GM12873 (cell line): Measurements from ENCODE around the gene USP34.

Experiments used
- TF ChIP-seq, protein P1 (sequence below): IDR thresholded peaks from 2 replicates; pipeline ENCODE4 v1.5.1; 2012; ENCODE audit warnings: low read depth, mild to moderate bottlenecking, moderate library complexity, low read length, control low read depth; ENCODE audit not compliant: insufficient read depth; ENCODE audit errors: missing control alignments

USP34 gene

DNA sequence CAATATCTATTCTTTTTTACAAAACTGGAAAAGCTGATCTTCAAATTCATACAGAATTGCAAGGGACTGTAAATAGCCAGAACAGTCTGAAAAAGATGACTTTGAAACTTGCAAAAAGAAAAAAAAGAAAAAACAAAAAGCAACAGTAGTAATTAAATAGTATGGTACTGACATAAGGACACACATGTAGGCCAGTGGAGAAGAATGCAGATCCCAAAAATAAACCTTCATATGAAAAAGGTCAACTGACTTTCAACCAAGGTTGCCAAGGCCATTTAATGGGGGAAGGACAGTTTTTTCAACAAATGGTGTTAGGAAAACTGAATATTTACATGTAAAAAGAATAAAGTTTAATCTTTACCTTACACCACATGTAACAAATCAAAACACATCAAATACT lies 111.8 kb downstream of the USP34 start:
- TF ChIP-seq, protein P1, sequence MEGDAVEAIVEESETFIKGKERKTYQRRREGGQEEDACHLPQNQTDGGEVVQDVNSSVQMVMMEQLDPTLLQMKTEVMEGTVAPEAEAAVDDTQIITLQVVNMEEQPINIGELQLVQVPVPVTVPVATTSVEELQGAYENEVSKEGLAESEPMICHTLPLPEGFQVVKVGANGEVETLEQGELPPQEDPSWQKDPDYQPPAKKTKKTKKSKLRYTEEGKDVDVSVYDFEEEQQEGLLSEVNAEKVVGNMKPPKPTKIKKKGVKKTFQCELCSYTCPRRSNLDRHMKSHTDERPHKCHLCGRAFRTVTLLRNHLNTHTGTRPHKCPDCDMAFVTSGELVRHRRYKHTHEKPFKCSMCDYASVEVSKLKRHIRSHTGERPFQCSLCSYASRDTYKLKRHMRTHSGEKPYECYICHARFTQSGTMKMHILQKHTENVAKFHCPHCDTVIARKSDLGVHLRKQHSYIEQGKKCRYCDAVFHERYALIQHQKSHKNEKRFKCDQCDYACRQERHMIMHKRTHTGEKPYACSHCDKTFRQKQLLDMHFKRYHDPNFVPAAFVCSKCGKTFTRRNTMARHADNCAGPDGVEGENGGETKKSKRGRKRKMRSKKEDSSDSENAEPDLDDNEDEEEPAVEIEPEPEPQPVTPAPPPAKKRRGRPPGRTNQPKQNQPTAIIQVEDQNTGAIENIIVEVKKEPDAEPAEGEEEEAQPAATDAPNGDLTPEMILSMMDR, result no peak

DNA sequence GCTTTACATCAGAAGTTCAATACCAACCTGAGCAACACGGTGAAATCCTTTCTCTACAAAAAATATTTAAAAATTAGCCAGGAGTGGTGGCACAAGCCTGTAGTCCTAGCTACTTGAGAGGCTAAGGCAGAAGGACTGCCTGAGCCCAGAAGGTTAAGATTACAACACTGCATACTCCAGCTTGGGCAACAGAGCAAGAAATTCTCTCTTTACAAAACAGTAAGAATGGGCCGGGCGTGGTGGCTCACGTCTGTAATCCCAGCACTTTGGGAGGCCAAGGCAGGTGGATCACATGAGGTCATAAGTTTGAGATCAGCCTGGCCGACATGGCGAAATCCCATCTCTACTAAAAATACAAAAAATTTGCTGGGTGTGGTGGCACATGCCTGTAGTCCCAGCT lies 113.2 kb downstream of the USP34 start:
- TF ChIP-seq, protein P1, result no peak

DNA sequence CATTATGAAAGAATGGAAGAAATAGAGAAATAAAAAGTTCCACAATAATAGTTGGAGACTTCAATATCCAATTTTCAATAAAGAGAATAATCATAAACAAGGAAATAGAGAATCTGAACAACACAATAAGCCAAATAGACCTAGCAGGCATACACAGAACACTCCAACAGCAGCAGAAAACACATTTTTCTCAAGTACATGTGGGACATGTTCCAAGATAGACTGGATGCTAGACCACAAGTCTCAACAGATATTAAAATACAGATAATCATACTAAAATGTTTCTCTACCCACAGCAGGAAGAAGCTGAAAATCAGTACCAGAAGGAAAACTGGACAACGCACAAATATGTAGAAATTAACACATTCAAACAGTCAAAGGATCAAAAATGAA lies 113.9 kb downstream of the USP34 start:
- TF ChIP-seq, protein P1, result no peak

DNA sequence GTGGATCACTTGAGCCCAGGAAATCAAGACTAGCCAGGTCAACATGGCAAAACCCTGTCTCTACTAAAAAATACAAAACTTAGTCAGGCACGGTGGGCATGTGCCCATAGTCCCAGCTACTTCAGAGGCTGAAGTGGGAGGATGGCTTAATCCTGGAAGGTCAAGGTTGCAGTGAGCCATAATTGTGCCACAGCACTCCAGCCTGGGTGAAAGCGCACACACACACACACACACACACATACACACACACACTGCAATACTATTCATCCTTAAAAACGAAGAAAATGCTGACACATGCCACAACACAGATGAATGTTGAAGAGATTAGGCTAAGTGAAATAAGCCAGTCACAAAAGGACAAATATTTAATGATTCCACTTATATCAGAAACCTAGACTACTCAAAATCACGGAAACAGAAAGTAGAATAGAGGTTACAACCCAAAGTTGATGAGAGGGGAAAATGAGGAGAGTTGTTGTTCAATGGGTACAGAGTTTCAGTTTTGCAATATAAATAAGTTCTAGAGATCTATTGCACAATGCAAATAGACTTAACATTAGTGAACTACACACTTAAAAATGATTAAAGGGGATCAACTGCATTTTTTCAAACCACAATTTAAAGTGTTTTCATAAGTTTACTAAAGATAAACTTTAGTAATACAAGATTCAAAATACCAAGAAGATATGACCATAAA lies 114.5 kb downstream of the USP34 start:
- TF ChIP-seq, protein P1, result no peak

DNA sequence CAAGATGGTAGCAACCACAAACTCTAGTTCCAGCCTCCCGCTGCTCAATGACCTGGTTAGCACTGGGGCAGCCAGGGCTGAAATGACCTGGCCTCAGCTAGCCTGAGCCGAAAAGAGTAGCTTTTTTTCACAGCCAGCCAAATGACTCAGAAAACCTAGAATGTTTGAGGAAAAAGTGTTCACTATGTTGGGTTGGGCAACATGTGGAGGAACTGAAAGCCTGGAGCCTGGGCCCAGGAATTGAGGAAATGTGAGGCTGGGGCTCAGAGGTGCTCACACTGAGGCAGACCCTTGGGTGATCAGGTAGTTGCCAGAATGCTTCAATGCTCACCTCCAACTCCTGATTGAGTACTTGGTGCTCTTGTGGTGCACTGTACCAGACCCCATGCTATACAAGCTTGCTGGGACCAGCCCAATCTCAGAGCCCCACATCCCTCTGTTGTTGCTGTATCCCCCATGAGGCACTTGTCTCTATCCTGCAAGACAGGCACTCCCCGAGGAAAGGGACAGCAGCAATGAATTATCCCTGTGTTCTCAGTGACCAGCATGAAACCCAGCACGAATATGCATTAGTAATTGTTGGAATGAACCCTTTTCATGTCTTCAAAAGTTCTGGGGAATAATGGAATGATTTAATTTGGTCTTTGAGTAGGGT lies 116.2 kb downstream of the USP34 start:
- TF ChIP-seq, protein P1, result no peak

DNA sequence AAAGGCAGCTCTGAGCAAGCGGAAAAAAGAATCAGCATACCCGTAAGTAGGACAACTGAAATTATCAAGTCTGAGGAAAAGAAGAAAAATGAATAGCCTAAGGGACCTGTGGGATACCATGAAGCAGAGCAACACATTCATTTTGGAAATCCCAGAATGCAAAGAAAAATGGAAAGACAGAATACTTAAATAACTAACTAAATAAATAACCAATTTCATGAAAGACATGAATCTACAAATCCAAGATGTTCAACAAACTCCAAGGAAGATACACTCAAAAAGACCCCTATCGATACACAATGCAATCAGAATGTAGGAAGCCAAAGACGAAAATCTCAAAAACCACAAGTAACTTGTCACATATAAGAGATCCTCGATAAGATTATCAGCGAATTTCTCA lies 117.0 kb downstream of the USP34 start:
- TF ChIP-seq, protein P1, result no peak

DNA sequence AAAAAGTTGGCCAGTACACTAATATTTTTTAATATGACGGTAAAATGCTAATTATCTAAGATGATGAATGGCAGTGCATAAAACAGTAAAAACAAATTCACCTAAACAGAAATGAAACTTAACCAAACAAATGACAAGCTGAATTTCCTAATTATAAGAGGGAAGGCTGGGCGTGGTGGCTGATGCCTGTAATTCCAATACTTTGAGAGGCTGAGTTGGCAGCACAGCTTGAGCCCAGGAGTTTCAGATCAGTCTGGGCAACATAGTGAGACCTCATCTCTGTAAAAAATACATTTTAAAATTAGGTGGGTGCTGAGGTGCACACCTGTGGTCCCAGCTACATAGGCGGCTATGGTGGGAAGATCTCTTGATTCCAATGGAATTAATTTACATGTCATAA lies 120.1 kb downstream of the USP34 start:
- TF ChIP-seq, protein P1, result no peak
